Lower lobe of right lung (tissue), 2 donors: ENCODE data around the gene PTPRT. TPM values are rescaled to one million over a fixed set of nuclear protein-coding genes. Genes with fewer than 3 reads are reported as not detected.

Source experiments
- ATAC-seq, 2 donors: fragments of 200-7000 bp; cut with Tn5 transposase; one replicate each; pipeline ENCODE4 v1.9.1; 2020 to 2022; ENCODE audit warnings: mild to moderate bottlenecking in 2 of 2, moderate library complexity in 2 of 2
- DNase-seq: peaks from one replicate; pipeline ENCODE4 v3.0.0-alpha.2; 2020
- H3K27ac ChIP-seq: fragments of 200-600 bp; one replicate; pipeline ENCODE4 v1.8.0; 2022
- H3K27me3 ChIP-seq: fragments of 200-600 bp; one replicate; pipeline ENCODE4 v1.8.0; 2022; ENCODE audit warnings: low read depth
- H3K36me3 ChIP-seq: fragments of 200-600 bp; one replicate; pipeline ENCODE4 v1.8.0; 2022; ENCODE audit warnings: mild to moderate bottlenecking
- H3K4me1 ChIP-seq: fragments of 200-600 bp; one replicate; pipeline ENCODE4 v1.8.0; 2022
- H3K4me3 ChIP-seq: fragments of 200-600 bp; one replicate; pipeline ENCODE4 v1.8.0; 2022; ENCODE audit warnings: mild to moderate bottlenecking
- H3K9me3 ChIP-seq: fragments of 200-600 bp; one replicate; pipeline ENCODE4 v1.8.0; 2022
- intact Hi-C: fragments of 100-400 bp; cut with DNase I; formaldehyde crosslinking; loops from one replicate; pipeline ENCODE4 v1.11.0; 2022
- total RNA-seq: library from RNA; stranded (reverse); fragmentation: NEBNext Ultra II Directional; extraction: Animal tissue kit (Norgen Biotek cat#: 25700); gene quantifications from one replicate; pipeline ENCODE4 v1.2.1, GENCODE V29; 2021
- TF ChIP-seq, protein P1 (sequence below): fragments of 200-600 bp; IDR thresholded peaks from one replicate; pipeline ENCODE4 v1.8.0; 2022; ENCODE audit warnings: antibody characterized with exemption, mild to moderate bottlenecking
- donor health status: DM: no; HTN: yes; CAD: no; lungs with severe emphysema.

PTPRT gene
- total RNA-seq, 1 donor from 2014 or later, result 8.0 TPM

GRCh38 chr20:43124241-43124640, 65.5 kb downstream of the PTPRT start:
- H3K4me3 ChIP-seq, result no peak overlapping the region
- no peak overlapping the region for H3K27ac ChIP-seq
- H3K36me3 ChIP-seq, result no peaks in the 10 kb centered on the region
- H3K9me3 ChIP-seq, result no peaks in the 10 kb centered on the region
- TF ChIP-seq, protein P1, sequence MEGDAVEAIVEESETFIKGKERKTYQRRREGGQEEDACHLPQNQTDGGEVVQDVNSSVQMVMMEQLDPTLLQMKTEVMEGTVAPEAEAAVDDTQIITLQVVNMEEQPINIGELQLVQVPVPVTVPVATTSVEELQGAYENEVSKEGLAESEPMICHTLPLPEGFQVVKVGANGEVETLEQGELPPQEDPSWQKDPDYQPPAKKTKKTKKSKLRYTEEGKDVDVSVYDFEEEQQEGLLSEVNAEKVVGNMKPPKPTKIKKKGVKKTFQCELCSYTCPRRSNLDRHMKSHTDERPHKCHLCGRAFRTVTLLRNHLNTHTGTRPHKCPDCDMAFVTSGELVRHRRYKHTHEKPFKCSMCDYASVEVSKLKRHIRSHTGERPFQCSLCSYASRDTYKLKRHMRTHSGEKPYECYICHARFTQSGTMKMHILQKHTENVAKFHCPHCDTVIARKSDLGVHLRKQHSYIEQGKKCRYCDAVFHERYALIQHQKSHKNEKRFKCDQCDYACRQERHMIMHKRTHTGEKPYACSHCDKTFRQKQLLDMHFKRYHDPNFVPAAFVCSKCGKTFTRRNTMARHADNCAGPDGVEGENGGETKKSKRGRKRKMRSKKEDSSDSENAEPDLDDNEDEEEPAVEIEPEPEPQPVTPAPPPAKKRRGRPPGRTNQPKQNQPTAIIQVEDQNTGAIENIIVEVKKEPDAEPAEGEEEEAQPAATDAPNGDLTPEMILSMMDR, result no peak
- intact Hi-C loops, result no loop called here
- DNase-seq (no peak), ATAC-seq (no peak)
- H3K4me1 ChIP-seq, result no peaks in the 10 kb centered on the region
- no peaks in the 10 kb centered on the region for H3K27me3 ChIP-seq

GRCh38 chr20:43123180-43123579, 66.5 kb downstream of the PTPRT start:
- TF ChIP-seq, protein P1, result no peak
- no peaks in the 10 kb centered on the region for H3K36me3 ChIP-seq
- intact Hi-C loops, result no loop called here
- no peaks in the 10 kb centered on the region for H3K4me1 ChIP-seq
- DNase-seq, result no peak
- no peak overlapping the region for H3K4me3 ChIP-seq
- H3K27me3 ChIP-seq, result no peaks in the 10 kb centered on the region
- H3K27ac ChIP-seq, result no peak overlapping the region
- H3K9me3 ChIP-seq, result no peaks in the 10 kb centered on the region
- ATAC-seq, result no peak

DNA sequence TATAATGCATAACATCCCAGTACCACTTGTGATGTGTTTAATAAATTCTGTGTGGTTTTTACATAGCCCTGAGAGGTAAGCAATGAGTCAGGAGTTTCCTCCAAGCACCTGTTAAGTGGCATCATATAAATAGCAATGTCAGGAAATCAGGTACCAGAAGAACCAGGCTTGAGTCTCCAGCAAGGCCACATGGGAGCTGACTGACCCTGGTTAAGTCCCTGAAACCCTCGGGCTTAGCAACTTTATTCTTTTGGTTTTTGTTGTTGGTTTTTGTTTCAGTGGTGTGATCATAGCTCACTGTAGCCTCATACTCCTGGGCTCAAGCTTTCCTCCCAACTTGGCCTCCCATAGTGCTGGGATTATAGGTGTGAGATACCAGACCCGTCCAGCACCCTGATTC, 70.0 kb downstream of the PTPRT start:
- intact Hi-C loops, result no loop called here
- H3K36me3 ChIP-seq, result no peaks in the 10 kb centered on the region
- no peaks in the 10 kb centered on the region for H3K27me3 ChIP-seq
- no peak overlapping the region for H3K27ac ChIP-seq
- H3K4me1 ChIP-seq, result no peaks in the 10 kb centered on the region
- TF ChIP-seq, protein P1, result no peak
- DNase-seq, result no peak
- H3K9me3 ChIP-seq, result no peaks in the 10 kb centered on the region
- no peak for ATAC-seq
- H3K4me3 ChIP-seq, result no peak overlapping the region

DNA sequence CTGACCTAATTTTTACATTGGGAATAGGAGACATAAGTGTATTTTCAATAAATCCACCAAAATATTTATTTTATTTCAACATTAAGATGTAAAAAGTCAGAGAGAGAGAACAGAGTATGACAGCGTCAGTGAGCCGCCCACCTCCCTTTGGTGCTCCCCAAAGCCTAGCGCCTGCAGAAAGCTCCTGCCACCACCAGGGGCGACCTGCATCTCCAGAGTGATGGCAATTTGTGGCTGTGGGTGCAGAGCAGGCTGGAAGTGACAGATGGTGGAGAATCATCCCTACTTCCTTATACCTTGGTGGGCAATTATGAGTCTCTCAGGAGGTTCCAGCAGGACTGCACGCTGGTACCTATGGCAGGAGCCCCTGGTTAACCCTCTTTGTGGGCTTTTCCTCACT, 87.3 kb downstream of the PTPRT start:
- intact Hi-C loops, result no loop called here
- Histone ChIP-seq H3K27me3 (no peaks in the 10 kb centered on the region), H3K27ac (no peak overlapping the region), H3K36me3 (no peaks in the 10 kb centered on the region), H3K9me3 (no peaks in the 10 kb centered on the region), H3K4me1 (no peaks in the 10 kb centered on the region), H3K4me3 (no peak overlapping the region)
- DNase-seq (no peak), ATAC-seq (no peak)
- TF ChIP-seq, protein P1, result no peak

- H3K27me3 ChIP-seq, result no peaks in the 10 kb centered on the region
- no peaks in the 10 kb centered on the region for H3K36me3 ChIP-seq
- H3K9me3 ChIP-seq, result no peaks in the 10 kb centered on the region
- no peak for DNase-seq
- intact Hi-C loops, result no loop called here
- TF ChIP-seq, protein P1, result no peak
- H3K4me3 ChIP-seq, result no peak overlapping the region
- H3K4me1 ChIP-seq, result no peaks in the 10 kb centered on the region
- ATAC-seq, result no peak
- H3K27ac ChIP-seq, result no peak overlapping the region
Observed at GRCh38 chr20:43096931-43097260, 92.8 kb downstream of the PTPRT start.
